ENCODE results near the gene CDH18.

The CDH18 gene

DNA sequence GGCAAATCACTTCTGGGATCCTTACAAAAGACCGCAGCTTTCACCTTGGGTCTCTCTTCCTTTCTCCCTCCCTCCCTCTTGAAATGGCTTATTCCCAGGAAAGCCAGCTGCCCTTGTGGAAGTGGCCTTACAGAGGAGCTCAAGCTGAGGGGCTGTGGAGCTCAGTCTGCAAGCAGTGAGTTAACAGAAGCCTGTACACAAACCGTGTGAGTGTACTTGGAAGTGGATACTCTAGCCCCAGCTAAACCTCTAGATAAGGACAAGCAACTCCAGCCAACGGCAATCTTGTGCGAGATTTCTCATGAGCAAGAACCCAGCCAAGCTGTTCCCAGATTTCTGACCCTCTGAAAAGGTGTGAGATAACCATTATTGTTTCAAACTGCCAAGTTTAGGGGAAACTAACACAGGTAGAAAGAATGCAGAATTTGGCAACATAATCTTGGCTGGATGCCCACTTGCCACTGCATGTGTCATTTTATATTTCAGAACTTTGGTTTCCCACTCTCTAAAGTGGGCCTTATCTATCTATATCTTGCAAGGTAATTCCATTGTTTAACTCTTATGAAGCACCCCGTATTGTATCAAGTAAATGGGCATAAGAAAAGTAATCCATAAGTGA, 85.6 kb downstream of the CDH18 start:
- Histone ChIP-seq H3K4me3 (ENCODE audit: low read depth in 1 of 2, low read length in 2 of 2) (no peak overlapping the region), H2AFZ (ENCODE audit: low read depth, low read length) (no peak overlapping the region), H3K9ac (ENCODE audit: low read depth, low read length) (no peak overlapping the region), H3K4me1 (ENCODE audit: insufficient read depth, low read length) (no peaks in the 10 kb centered on the region), H3K27ac (ENCODE audit: low read length) (no peak overlapping the region), H3K27me3 (ENCODE audit: insufficient read depth, low read length, poor library complexity) (no peaks in the 10 kb centered on the region), H3K79me2 (ENCODE audit: insufficient read depth, low read length) (no peaks in the 10 kb centered on the region), H3K36me3 (ENCODE audit: insufficient read depth, low read length) (no peaks in the 10 kb centered on the region), H3K4me2 (ENCODE audit: insufficient read depth, low read length) (no peak overlapping the region), H3K9me3 (ENCODE audit: insufficient read depth, low read length, severe bottlenecking) (no peaks in the 10 kb centered on the region), H4K20me1 (ENCODE audit: insufficient read depth, low read length) (no peaks in the 10 kb centered on the region)
- TF ChIP-seq, protein P1, sequence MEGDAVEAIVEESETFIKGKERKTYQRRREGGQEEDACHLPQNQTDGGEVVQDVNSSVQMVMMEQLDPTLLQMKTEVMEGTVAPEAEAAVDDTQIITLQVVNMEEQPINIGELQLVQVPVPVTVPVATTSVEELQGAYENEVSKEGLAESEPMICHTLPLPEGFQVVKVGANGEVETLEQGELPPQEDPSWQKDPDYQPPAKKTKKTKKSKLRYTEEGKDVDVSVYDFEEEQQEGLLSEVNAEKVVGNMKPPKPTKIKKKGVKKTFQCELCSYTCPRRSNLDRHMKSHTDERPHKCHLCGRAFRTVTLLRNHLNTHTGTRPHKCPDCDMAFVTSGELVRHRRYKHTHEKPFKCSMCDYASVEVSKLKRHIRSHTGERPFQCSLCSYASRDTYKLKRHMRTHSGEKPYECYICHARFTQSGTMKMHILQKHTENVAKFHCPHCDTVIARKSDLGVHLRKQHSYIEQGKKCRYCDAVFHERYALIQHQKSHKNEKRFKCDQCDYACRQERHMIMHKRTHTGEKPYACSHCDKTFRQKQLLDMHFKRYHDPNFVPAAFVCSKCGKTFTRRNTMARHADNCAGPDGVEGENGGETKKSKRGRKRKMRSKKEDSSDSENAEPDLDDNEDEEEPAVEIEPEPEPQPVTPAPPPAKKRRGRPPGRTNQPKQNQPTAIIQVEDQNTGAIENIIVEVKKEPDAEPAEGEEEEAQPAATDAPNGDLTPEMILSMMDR (IDR thresholded peaks at IDR 0.05; ENCODE audit: borderline replicate concordance, extremely low read depth, low read length, poor library complexity, severe bottlenecking), result no peak
- no peak for TF ChIP-seq EZH2 (IDR thresholded peaks at IDR 0.05; ENCODE audit: borderline replicate concordance, low read depth, low read length, severe bottlenecking)
- ATAC-seq (ENCODE audit: insufficient read depth, low read depth), result no peak
- no peak for DNase-seq

DNA sequence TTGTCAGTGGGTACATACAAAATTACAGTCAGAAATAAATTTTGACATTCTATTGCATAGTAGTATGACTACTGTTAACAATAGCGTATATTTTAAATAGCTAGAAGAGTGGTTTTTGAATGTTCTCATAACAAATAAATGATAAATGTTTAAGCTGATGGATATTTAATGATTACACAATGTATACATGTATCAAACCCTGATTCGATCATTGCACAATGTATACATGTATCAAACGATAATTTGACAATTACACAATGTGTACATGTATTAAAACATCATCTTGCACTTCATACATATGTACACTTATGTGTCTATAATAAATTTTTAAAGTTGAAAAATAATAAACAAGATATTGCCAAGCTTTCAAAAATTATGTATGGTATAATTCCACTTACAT, 87.7 kb downstream of the CDH18 start:
- H3K4me3 ChIP-seq (ENCODE audit: low read depth in 1 of 2, low read length in 2 of 2), result no peak overlapping the region
- H4K20me1 ChIP-seq (ENCODE audit: insufficient read depth, low read length), result no peaks in the 10 kb centered on the region
- H3K36me3 ChIP-seq (ENCODE audit: insufficient read depth, low read length), result no peaks in the 10 kb centered on the region
- H3K4me1 ChIP-seq (ENCODE audit: insufficient read depth, low read length), result no peaks in the 10 kb centered on the region
- no peak for TF ChIP-seq EZH2 (IDR thresholded peaks at IDR 0.05; ENCODE audit: borderline replicate concordance, low read depth, low read length, severe bottlenecking)
- TF ChIP-seq, protein P1 (IDR thresholded peaks at IDR 0.05; ENCODE audit: borderline replicate concordance, extremely low read depth, low read length, poor library complexity, severe bottlenecking), result no peak
- ATAC-seq (ENCODE audit: insufficient read depth, low read depth) (no peak), DNase-seq (no peak)
- H2AFZ ChIP-seq (ENCODE audit: low read depth, low read length), result no peak overlapping the region
- H3K4me2 ChIP-seq (ENCODE audit: insufficient read depth, low read length), result no peak overlapping the region
- no peaks in the 10 kb centered on the region for H3K79me2 ChIP-seq (ENCODE audit: insufficient read depth, low read length)
- no peaks in the 10 kb centered on the region for H3K9me3 ChIP-seq (ENCODE audit: insufficient read depth, low read length, severe bottlenecking)
- no peaks in the 10 kb centered on the region for H3K27me3 ChIP-seq (ENCODE audit: insufficient read depth, low read length, poor library complexity)
- no peak overlapping the region for H3K9ac ChIP-seq (ENCODE audit: low read depth, low read length)
- H3K27ac ChIP-seq (ENCODE audit: low read length), result no peak overlapping the region

- no peaks in the 10 kb centered on the region for H3K4me1 ChIP-seq (ENCODE audit: insufficient read depth, low read length)
- no peaks in the 10 kb centered on the region for H3K36me3 ChIP-seq (ENCODE audit: insufficient read depth, low read length)
- H3K4me2 ChIP-seq (ENCODE audit: insufficient read depth, low read length), result no peak overlapping the region
- no peak overlapping the region for H3K27ac ChIP-seq (ENCODE audit: low read length)
- H4K20me1 ChIP-seq (ENCODE audit: insufficient read depth, low read length), result no peaks in the 10 kb centered on the region
- no peak overlapping the region for H3K4me3 ChIP-seq (ENCODE audit: low read depth in 1 of 2, low read length in 2 of 2)
- DNase-seq (no peak), ATAC-seq (ENCODE audit: insufficient read depth, low read depth) (no peak)
- H3K9me3 ChIP-seq (ENCODE audit: insufficient read depth, low read length, severe bottlenecking), result no peaks in the 10 kb centered on the region
- H3K79me2 ChIP-seq (ENCODE audit: insufficient read depth, low read length), result no peaks in the 10 kb centered on the region
- H3K27me3 ChIP-seq (ENCODE audit: insufficient read depth, low read length, poor library complexity), result no peaks in the 10 kb centered on the region
- no peak overlapping the region for H3K9ac ChIP-seq (ENCODE audit: low read depth, low read length)
- H2AFZ ChIP-seq (ENCODE audit: low read depth, low read length), result no peak overlapping the region
- TF ChIP-seq, protein P1 (IDR thresholded peaks at IDR 0.05; ENCODE audit: borderline replicate concordance, extremely low read depth, low read length, poor library complexity, severe bottlenecking), result no peak
- TF ChIP-seq EZH2 (IDR thresholded peaks at IDR 0.05; ENCODE audit: borderline replicate concordance, low read depth, low read length, severe bottlenecking), result no peak
These were observed 96.3 kb downstream of the CDH18 start for GRCh38 chr5:19891658-19892057.

Measured in DND-41 (cell line).